Kidney (tissue), 22 donors: ENCODE data around the gene NAA25. TPM values are rescaled to one million over a fixed set of nuclear protein-coding genes. Genes with fewer than 3 reads are reported as not detected.

ENCODE experiments used
- DNase-seq, 5 donors: peaks; one replicate each; pipeline ENCODE4 v3.0.0-alpha.2; 2013 to 2020
- FAIRE-seq: peaks from 2 replicates; lab custom pipeline; 2012; peaks lifted over from hg19 to GRCh38; lab: Jason Lieb, UNC
- H3K27ac ChIP-seq, 2 donors: one replicate each; pipeline ENCODE4 v1.7.0; 2013; ENCODE audit warnings: low read depth in 2 of 2, low read length in 2 of 2, inconsistent platforms in 1 of 2
- H3K27me3 ChIP-seq: one replicate; pipeline ENCODE4 v1.7.1; 2013; ENCODE audit warnings: low read length, inconsistent platforms; ENCODE audit not compliant: control insufficient read depth, insufficient read depth
- H3K36me3 ChIP-seq, 3 donors: one replicate each; pipeline versions ENCODE4 v1.7.0 to v1.7.1; 2013; ENCODE audit warnings: low read length in 3 of 3, control low read depth in 1 of 3, inconsistent platforms in 1 of 3; ENCODE audit not compliant: insufficient read depth in 3 of 3, control insufficient read depth in 2 of 3
- H3K4me1 ChIP-seq, 3 donors: one replicate each; pipeline versions ENCODE4 v1.7.0 to v1.7.1; 2013; ENCODE audit warnings: low read length in 3 of 3, inconsistent platforms in 1 of 3, low read depth in 1 of 3; ENCODE audit not compliant: control insufficient read depth in 2 of 3, insufficient read depth in 2 of 3
- H3K4me3 ChIP-seq, 3 donors: one replicate each; pipeline versions ENCODE4 v1.7.0 to v1.8.1; 2013; ENCODE audit warnings: low read length in 3 of 3, control low read depth in 1 of 3, inconsistent platforms in 1 of 3
- H3K9ac ChIP-seq, 3 donors: one replicate each; pipeline versions ENCODE4 v1.7.0 to v1.7.1; 2013; ENCODE audit warnings: low read length in 3 of 3, control low read depth in 1 of 3, inconsistent platforms in 1 of 3
- H3K9me3 ChIP-seq, 3 donors: one replicate each; pipeline versions ENCODE4 v1.7.0 to v1.7.1; 2013; ENCODE audit warnings: low read length in 3 of 3, control low read depth in 1 of 3, inconsistent platforms in 1 of 3; ENCODE audit not compliant: control insufficient read depth in 2 of 3, insufficient read depth in 1 of 3
- CTCF ChIP-seq: IDR thresholded peaks from 3 replicates; pipeline ENCODE4 v1.5.1; 2012; ENCODE audit warnings: mild to moderate bottlenecking, moderate library complexity, borderline replicate concordance; ENCODE audit not compliant: insufficient read depth; ENCODE audit errors: extremely low read depth
- intact Hi-C: fragments of 100-400 bp; cut with DNase I; formaldehyde crosslinking; loops from one replicate; pipeline ENCODE4 v1.11.1; 2022
- long read RNA-seq, 10 donors: library from polyadenylated mRNA in 1 of 10; unstranded in 1 of 10; transcript quantifications; one replicate each; pipeline ENCODE4 v2.0.0 and lab custom pipeline, GENCODE V29; 2021 to 2026
- polyA plus RNA-seq: library from polyadenylated mRNA; stranded (reverse); fragments of 350-450 nt; fragmentation: Illumina TruSeq; extraction: RNeasy Lipid Tissue Mini Kit (QIAGEN cat#74804); gene quantifications from one replicate; pipeline ENCODE4 v1.2.3, GENCODE V29; 2014; ENCODE audit warnings: low read depth, low replicate concordance; ENCODE audit not compliant: insufficient read depth
- total RNA-seq: library from RNA; stranded (reverse); fragmentation: NEBNext Ultra II Directional; extraction: Animal tissue kit (Norgen Biotek cat#: 25700); gene quantifications from one replicate; pipeline ENCODE4 v1.2.1, GENCODE V29; 2021
- donor health status: control.
- donor health status: control.
- donor health status: control.
- donor health status: control.
- donor health status: control.
- donor health status: DM: yes; HTN: yes; CAD: no.
- donor health status: Normal renal cell carcinoma (clear cell type).

NAA25 gene
- total RNA-seq (22.8 TPM), polyA plus RNA-seq (3.2 TPM)
- long read RNA-seq, donor 1: 0 reads
- long read RNA-seq, donor 2, full-length matches to known transcripts: 1 of 7 reads
- long read RNA-seq, donor 2, partial matches to known transcripts: 6 of 7 reads
- long read RNA-seq, donor 2, other reads (novel, unspliced or antisense): 0 of 7 reads
- long read RNA-seq, donor 3: 0 reads
- long read RNA-seq, donor 4, partial matches to known transcripts: 33 of 45 reads
- long read RNA-seq, donor 4, other reads (novel, unspliced or antisense): 9 of 45 reads
- long read RNA-seq, donor 5, partial matches to known transcripts: 0 of 1 reads
- long read RNA-seq, donor 5, other reads (novel, unspliced or antisense): 0 of 1 reads
- long read RNA-seq, donor 6: 0 reads
- long read RNA-seq, donor 7, full-length matches to known transcripts: 1 of 15 reads
- long read RNA-seq, donor 7, partial matches to known transcripts: 7 of 15 reads
- long read RNA-seq, donor 7, other reads (novel, unspliced or antisense): 7 of 15 reads
- long read RNA-seq, donor 8, partial matches to known transcripts: 0 of 2 reads
- long read RNA-seq, donor 8, other reads (novel, unspliced or antisense): 0 of 2 reads
- long read RNA-seq, donor 9: 0 reads
- long read RNA-seq, donor 10: 0 reads

- no peaks in the 10 kb centered on the region for H3K36me3 ChIP-seq
- DNase-seq: peak; percentile 91 to 97 (median 95)
- intact Hi-C loops: no loop called here
- peak within 1 kb of the TSS; percentile 83 to 100 (median 100) for H3K9ac ChIP-seq
- peaks cover 0 to 16% (median 4%) of the 10 kb centered on the region in 3 donors for H3K4me1 ChIP-seq
- H3K27ac ChIP-seq: peak within 1 kb of the TSS; percentile 97 to 98
- TF ChIP-seq CTCF: no peak
- FAIRE-seq: no peak
- H3K9me3 ChIP-seq: no peaks in the 10 kb centered on the region
- no peaks in the 10 kb centered on the region for H3K27me3 ChIP-seq
- H3K4me3 ChIP-seq: peak within 1 kb of the TSS; percentile 100
Observed at GRCh38 chr12:112108202-112109079, at the start of gene NAA25. Gene NAA25, minus strand, starts transcription at chr12:112108783. Its CDS starts 10 bp downstream, at chr12:112108773.

GRCh38 chr12:112153893-112154219, 45.3 kb upstream of the NAA25 start:
- Histone ChIP-seq H3K9ac (no peak overlapping the region), H3K4me3 (no peak overlapping the region), H3K4me1 (peaks cover 0 to 6% (median 0%) of the 10 kb centered on the region in 3 donors), H3K9me3 (no peaks in the 10 kb centered on the region), H3K36me3 (peaks cover 0 to 19% (median 11%) of the 10 kb centered on the region in 3 donors), H3K27me3 (no peaks in the 10 kb centered on the region), H3K27ac (no peak overlapping the region)
- intact Hi-C loops: no loop called here
- DNase-seq (peak in 3 of 5 donors; percentile 46 to 78 (median 59)), FAIRE-seq (no peak)
- TF ChIP-seq CTCF: no peak

- Histone ChIP-seq H3K27me3 (no peaks in the 10 kb centered on the region), H3K9me3 (no peaks in the 10 kb centered on the region), H3K4me1 (peaks cover 0 to 6% (median 0%) of the 10 kb centered on the region in 3 donors), H3K36me3 (peaks cover 0 to 23% (median 14%) of the 10 kb centered on the region in 3 donors), H3K9ac (no peak overlapping the region), H3K4me3 (no peak overlapping the region), H3K27ac (no peak overlapping the region)
- intact Hi-C loops: no loop called here
- DNase-seq (no peak), FAIRE-seq (no peak)
- no peak for TF ChIP-seq CTCF
Observed at GRCh38 chr12:112153181-112153892, 44.8 kb upstream of the NAA25 start.
